Left renal cortex interstitium (tissue), 4 donors: ENCODE measurements around the gene MIGA1. TPM values are rescaled to one million over a fixed set of nuclear protein-coding genes. Genes with fewer than 3 reads are reported as not detected.
"Not testable (repeated sequence)": the region's sequence is repeated elsewhere in the genome, so short reads cannot be mapped to it uniquely, and the experiment has no call there.

ENCODE experiments used
- DNase-seq, 4 donors: peaks; one replicate each; pipeline ENCODE4 v3.0.0-alpha.2; 2013; ENCODE audit warnings: low read depth in 4 of 4, low spot score in 2 of 4, missing footprints in 1 of 4
- polyA plus RNA-seq, 4 donors: library from polyadenylated mRNA; unstranded; fragments of 120-200 nt; gene quantifications; one replicate each; pipeline ENCODE4 v1.2.1, GENCODE V29; 2013; ENCODE audit not compliant: insufficient read length in 4 of 4

Gene MIGA1
- polyA plus RNA-seq, 4 donors = 17.4 to 24.9 (median 18.9) TPM

GRCh38 chr1:77796695-77797405 is 17.4 kb downstream of the MIGA1 start:
- no peak for DNase-seq

- DNase-seq = no peak
Observed at GRCh38 chr1:77797991-77798390, 18.5 kb downstream of the MIGA1 start.

GRCh38 chr1:77802026-77802425 is 22.6 kb downstream of the MIGA1 start:
- DNase-seq = no peak

GRCh38 chr1:77803371-77803770 is 23.9 kb downstream of the MIGA1 start:
- DNase-seq = no peak

GRCh38 chr1:77809787-77810462 is 30.5 kb downstream of the MIGA1 start:
- DNase-seq = not testable (repeated sequence)

- DNase-seq = not testable (repeated sequence)
Observed at GRCh38 chr1:77811589-77811988, 32.1 kb downstream of the MIGA1 start.

GRCh38 chr1:77817368-77818209 is 38.1 kb downstream of the MIGA1 start:
- DNase-seq = no peak

- no peak for DNase-seq
Observed at GRCh38 chr1:77820121-77820520, 40.7 kb downstream of the MIGA1 start.

- DNase-seq = no peak
Observed at GRCh38 chr1:77824079-77824478, 44.6 kb downstream of the MIGA1 start.

- no peak for DNase-seq
Observed at GRCh38 chr1:77824694-77825093, 45.2 kb downstream of the MIGA1 start.

GRCh38 chr1:77825131-77825709 is 45.8 kb downstream of the MIGA1 start:
- DNase-seq = no peak

GRCh38 chr1:77826851-77827250 is 47.4 kb downstream of the MIGA1 start:
- DNase-seq = not testable (repeated sequence)

- no peak for DNase-seq
Observed at GRCh38 chr1:77828098-77828497, 48.6 kb downstream of the MIGA1 start.

- DNase-seq = no peak
Observed at GRCh38 chr1:77829851-77830250, 50.4 kb downstream of the MIGA1 start.

- no peak for DNase-seq
Observed at GRCh38 chr1:77830946-77831345, 51.5 kb downstream of the MIGA1 start.

- DNase-seq = no peak
Observed at GRCh38 chr1:77831566-77831965, 52.1 kb downstream of the MIGA1 start.

GRCh38 chr1:77831976-77832711 is 52.7 kb downstream of the MIGA1 start:
- no peak for DNase-seq

- DNase-seq = no peak
Observed at GRCh38 chr1:77832901-77833300, 53.5 kb downstream of the MIGA1 start.

- no peak for DNase-seq
Observed at GRCh38 chr1:77833521-77834100, 54.2 kb downstream of the MIGA1 start.

GRCh38 chr1:77834771-77835334 is 55.4 kb downstream of the MIGA1 start:
- no peak for DNase-seq
